Uterus (tissue), 2 donors: ENCODE measurements around the gene RRP1.

Experiments
- CTCF ChIP-seq, 4 experiments: fragments of 200-600 bp in 2 of 4; fragments of 450-650 bp in 2 of 4; sonication (generic) in 2 of 4; IDR thresholded peaks; one replicate each; pipeline ENCODE4 v1.5.1; 2016 to 2019; ENCODE audit warnings: antibody characterized with exemption in 4 of 4, mild to moderate bottlenecking in 2 of 4, moderate library complexity in 1 of 4
- POLR2A ChIP-seq, 2 donors: fragments of 450-650 bp; IDR thresholded peaks; one replicate each; pipeline ENCODE4 v1.6.1; 2016; ENCODE audit warnings: antibody characterized with exemption in 2 of 2, mild to moderate bottlenecking in 1 of 2, moderate library complexity in 1 of 2

GRCh38 chr21:43797415-43797814 lies 8.0 kb downstream of the RRP1 start:
- no peak for TF ChIP-seq CTCF (IDR thresholded peaks at IDR 0.05)
- no peak for TF ChIP-seq POLR2A (IDR thresholded peaks at IDR 0.05)
